SK-N-SH (cell line): ENCODE data around the gene SLX4IP.

ENCODE experiments used
- CHD2 ChIP-seq: fragments of 150-350 bp; IDR thresholded peaks from 2 replicates; pipeline ENCODE4 v1.6.1; 2018; ENCODE audit warnings: low read length; ENCODE audit not compliant: partially characterized antibody
- CTCF ChIP-seq: fragments of 200-600 bp; sonication (generic); IDR thresholded peaks from 2 replicates; pipeline ENCODE4 v1.6.1; 2017; ENCODE audit warnings: antibody characterized with exemption, mild to moderate bottlenecking, moderate library complexity
- ELF1 ChIP-seq: IDR thresholded peaks from 2 replicates; pipeline ENCODE4 v1.4.0; 2012
- EP300 ChIP-seq, 2 experiments: IDR thresholded peaks; 2 replicates each; pipeline versions ENCODE4 v1.4.0 to v1.6.1; 2012; ENCODE audit warnings: borderline replicate concordance in 1 of 2, low read depth in 1 of 2, low read length in 1 of 2
- EZH2phosphoT487 ChIP-seq: fragments of 200-600 bp; sonication (generic); IDR thresholded peaks from 2 replicates; pipeline ENCODE4 v1.6.1; 2017; ENCODE audit warnings: low read depth, mixed run types, mild to moderate bottlenecking, antibody characterized with exemption, moderate library complexity, borderline replicate concordance
- FOXM1 ChIP-seq: IDR thresholded peaks from 2 replicates; pipeline ENCODE4 v1.4.0; 2012; ENCODE audit warnings: low read depth, mild to moderate bottlenecking
- MAX ChIP-seq: IDR thresholded peaks from 2 replicates; pipeline ENCODE4 v1.4.0; 2012; ENCODE audit warnings: low read depth
- POLR2AphosphoS5 ChIP-seq: IDR thresholded peaks from 2 replicates; pipeline ENCODE4 v1.6.1; 2012; ENCODE audit warnings: low read depth, low read length
- SIN3A ChIP-seq: IDR thresholded peaks from 2 replicates; pipeline ENCODE4 v1.6.1; 2012; ENCODE audit warnings: low read depth, mild to moderate bottlenecking, low read length, moderate library complexity, borderline replicate concordance
- YY1 ChIP-seq: IDR thresholded peaks from 2 replicates; pipeline ENCODE4 v1.4.0; 2012; ENCODE audit warnings: low read depth, mild to moderate bottlenecking
- TF ChIP-seq, protein P1 (sequence below): fragments of 150-350 bp; IDR thresholded peaks from 2 replicates; pipeline ENCODE4 v1.6.1; 2017; ENCODE audit warnings: antibody characterized with exemption, low read length, low read depth, borderline replicate concordance

GRCh38 chr20:10667077-10667401 lies 231.9 kb downstream of the SLX4IP start:
- no peak for TF ChIP-seq FOXM1
- no peak for TF ChIP-seq CTCF
- TF ChIP-seq POLR2AphosphoS5 = no peak
- TF ChIP-seq EP300 (IDR thresholded peaks at IDR 0.05; ENCODE audit: borderline replicate concordance in 1 of 2, low read depth in 1 of 2, low read length in 1 of 2) = no peak
- TF ChIP-seq EZH2phosphoT487 = no peak
- no peak for TF ChIP-seq YY1
- TF ChIP-seq, protein P1, sequence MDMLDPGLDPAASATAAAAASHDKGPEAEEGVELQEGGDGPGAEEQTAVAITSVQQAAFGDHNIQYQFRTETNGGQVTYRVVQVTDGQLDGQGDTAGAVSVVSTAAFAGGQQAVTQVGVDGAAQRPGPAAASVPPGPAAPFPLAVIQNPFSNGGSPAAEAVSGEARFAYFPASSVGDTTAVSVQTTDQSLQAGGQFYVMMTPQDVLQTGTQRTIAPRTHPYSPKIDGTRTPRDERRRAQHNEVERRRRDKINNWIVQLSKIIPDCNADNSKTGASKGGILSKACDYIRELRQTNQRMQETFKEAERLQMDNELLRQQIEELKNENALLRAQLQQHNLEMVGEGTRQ = no peak
- no peak for TF ChIP-seq SIN3A
- TF ChIP-seq ELF1 = no peak
- no peak for TF ChIP-seq CHD2
- no peak for TF ChIP-seq MAX
